SW 1271 (cell line): ENCODE results near the gene AFDN.

Source experiments
- DNase-seq, 2 experiments: peaks; one replicate each; lab custom pipeline; 2025; lab: John Stamatoyannopoulos, UW

AFDN gene

DNA sequence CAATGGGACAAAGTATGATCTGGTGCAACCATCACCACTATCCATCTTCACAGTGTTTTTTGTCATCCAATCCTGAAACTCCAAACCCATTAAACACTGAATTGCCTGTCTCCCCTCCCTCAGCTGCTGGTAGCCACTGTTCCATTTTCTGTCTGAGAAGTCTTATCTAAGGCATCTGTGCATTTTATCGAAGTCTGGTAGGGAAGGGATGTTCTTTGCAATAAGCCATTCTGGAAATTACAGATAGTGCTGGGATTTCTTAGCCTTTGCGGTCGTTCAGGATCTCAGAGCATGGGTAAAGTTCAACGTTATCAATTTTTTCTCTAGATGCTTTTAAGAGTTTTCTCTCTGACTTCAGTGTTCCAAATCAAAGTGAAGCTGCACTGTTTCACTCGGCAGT lies 194.9 kb downstream of the AFDN start:
- no peak for DNase-seq
